ENCODE measurements around the gene DEFB123.

The DEFB123 gene

DNA sequence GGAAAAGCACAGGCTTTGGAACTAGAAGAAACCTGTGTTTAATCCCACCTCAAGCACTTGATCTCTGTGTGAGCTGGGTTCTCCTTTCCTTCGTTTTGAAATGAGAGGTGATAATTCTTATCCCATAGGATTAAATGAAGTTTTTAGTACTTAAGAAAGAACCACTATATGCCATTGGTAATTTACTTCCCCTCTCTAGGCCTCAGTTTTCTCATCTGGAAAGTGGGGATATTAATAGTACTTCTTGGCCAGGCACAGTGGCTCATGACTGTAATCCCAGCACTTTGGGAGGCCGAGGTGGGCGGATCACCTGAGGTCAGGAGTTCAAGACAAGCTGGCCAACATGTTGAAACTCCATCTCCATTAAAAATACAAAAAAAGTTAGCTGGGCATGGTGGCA, 48.7 kb downstream of the DEFB123 start:
- Histone ChIP-seq H3F3A (ENCODE audit: low read depth) (no peaks in the 10 kb centered on the region), H3K9me3 (ENCODE audit: insufficient read depth, low read depth, low read length) (no peaks in the 10 kb centered on the region), H3K79me2 (ENCODE audit: insufficient read depth, low read length) (no peaks in the 10 kb centered on the region), H3K9me2 (replicated peaks; ENCODE audit: low read depth, low read length) (no peaks in the 10 kb centered on the region), H3K9ac (ENCODE audit: low read depth, low read length, poor library complexity, severe bottlenecking) (no peak overlapping the region), H4K20me1 (ENCODE audit: insufficient read depth, low read length, poor library complexity, severe bottlenecking) (no peaks in the 10 kb centered on the region), H3K36me3 (ENCODE audit: insufficient read depth, low read length) (no peaks in the 10 kb centered on the region), H2AFZ (ENCODE audit: low read length) (no peak overlapping the region), H3K4me2 (ENCODE audit: low read depth, low read length, poor library complexity, severe bottlenecking) (no peak overlapping the region), H3K4me1 (ENCODE audit: insufficient read depth, low read length, poor library complexity, severe bottlenecking) (no peaks in the 10 kb centered on the region), H3K4me3 (ENCODE audit: low read length, poor library complexity, severe bottlenecking) (no peak overlapping the region), H3K27me3 (ENCODE audit: insufficient read depth, low read length, poor library complexity, severe bottlenecking) (no peaks in the 10 kb centered on the region)
- TF ChIP-seq, protein P1, sequence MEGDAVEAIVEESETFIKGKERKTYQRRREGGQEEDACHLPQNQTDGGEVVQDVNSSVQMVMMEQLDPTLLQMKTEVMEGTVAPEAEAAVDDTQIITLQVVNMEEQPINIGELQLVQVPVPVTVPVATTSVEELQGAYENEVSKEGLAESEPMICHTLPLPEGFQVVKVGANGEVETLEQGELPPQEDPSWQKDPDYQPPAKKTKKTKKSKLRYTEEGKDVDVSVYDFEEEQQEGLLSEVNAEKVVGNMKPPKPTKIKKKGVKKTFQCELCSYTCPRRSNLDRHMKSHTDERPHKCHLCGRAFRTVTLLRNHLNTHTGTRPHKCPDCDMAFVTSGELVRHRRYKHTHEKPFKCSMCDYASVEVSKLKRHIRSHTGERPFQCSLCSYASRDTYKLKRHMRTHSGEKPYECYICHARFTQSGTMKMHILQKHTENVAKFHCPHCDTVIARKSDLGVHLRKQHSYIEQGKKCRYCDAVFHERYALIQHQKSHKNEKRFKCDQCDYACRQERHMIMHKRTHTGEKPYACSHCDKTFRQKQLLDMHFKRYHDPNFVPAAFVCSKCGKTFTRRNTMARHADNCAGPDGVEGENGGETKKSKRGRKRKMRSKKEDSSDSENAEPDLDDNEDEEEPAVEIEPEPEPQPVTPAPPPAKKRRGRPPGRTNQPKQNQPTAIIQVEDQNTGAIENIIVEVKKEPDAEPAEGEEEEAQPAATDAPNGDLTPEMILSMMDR (conservative IDR thresholded peaks at IDR 0.05; ENCODE audit: low read length): no peak
- TF ChIP-seq EZH2phosphoT487 (IDR thresholded peaks at IDR 0.05; ENCODE audit: borderline replicate concordance): no peak

DNA sequence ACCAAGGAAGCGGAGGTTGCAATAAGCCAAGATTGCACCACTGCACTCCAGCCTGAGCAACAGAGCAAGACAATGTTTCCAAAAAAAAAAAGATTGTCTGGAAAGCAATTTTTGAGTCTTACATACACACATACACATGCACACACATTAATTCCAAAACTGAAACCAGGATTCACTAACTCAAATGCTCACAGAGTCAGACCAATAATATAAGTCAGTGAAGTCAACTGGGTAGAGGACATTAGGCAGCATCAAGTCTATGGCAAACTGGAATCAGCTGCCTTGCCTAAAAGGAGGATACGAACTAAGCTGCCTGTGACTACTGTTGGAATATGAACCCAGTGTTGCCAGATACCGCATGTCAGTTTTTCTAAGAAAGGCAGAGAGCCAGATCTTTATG, 50.3 kb downstream of the DEFB123 start:
- H2AFZ ChIP-seq (ENCODE audit: low read length): no peak overlapping the region
- TF ChIP-seq, protein P1 (conservative IDR thresholded peaks at IDR 0.05; ENCODE audit: low read length): no peak
- TF ChIP-seq EZH2phosphoT487 (IDR thresholded peaks at IDR 0.05; ENCODE audit: borderline replicate concordance): no peak
- no peaks in the 10 kb centered on the region for H4K20me1 ChIP-seq (ENCODE audit: insufficient read depth, low read length, poor library complexity, severe bottlenecking)
- H3K4me2 ChIP-seq (ENCODE audit: low read depth, low read length, poor library complexity, severe bottlenecking): no peak overlapping the region
- no peaks in the 10 kb centered on the region for H3K9me3 ChIP-seq (ENCODE audit: insufficient read depth, low read depth, low read length)
- no peak overlapping the region for H3K4me3 ChIP-seq (ENCODE audit: low read length, poor library complexity, severe bottlenecking)
- H3K4me1 ChIP-seq (ENCODE audit: insufficient read depth, low read length, poor library complexity, severe bottlenecking): no peaks in the 10 kb centered on the region
- H3K9ac ChIP-seq (ENCODE audit: low read depth, low read length, poor library complexity, severe bottlenecking): no peak overlapping the region
- H3K36me3 ChIP-seq (ENCODE audit: insufficient read depth, low read length): no peaks in the 10 kb centered on the region
- H3K9me2 ChIP-seq (replicated peaks; ENCODE audit: low read depth, low read length): no peaks in the 10 kb centered on the region
- H3K27me3 ChIP-seq (ENCODE audit: insufficient read depth, low read length, poor library complexity, severe bottlenecking): no peaks in the 10 kb centered on the region
- H3K79me2 ChIP-seq (ENCODE audit: insufficient read depth, low read length): no peaks in the 10 kb centered on the region
- no peaks in the 10 kb centered on the region for H3F3A ChIP-seq (ENCODE audit: low read depth)

DNA sequence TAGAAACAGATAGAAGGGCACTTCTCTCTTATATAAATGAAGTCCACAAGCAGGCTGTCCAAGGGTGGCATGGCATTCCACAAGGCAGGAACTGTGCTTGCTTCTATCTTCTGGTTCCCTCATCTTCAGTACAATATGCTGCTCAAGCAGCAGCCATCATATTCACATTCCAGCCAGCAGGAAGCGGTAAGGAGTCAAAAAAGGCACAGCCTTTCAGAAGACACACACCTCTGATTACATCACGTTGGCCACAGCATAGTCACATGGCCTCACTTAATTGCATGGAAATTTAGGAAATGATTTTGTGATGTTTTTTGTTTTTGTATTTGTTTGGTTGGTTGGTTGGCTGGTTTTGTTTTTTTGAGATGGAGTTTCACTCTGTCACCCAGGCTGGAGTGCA, 53.7 kb downstream of the DEFB123 start:
- Histone ChIP-seq H3K4me2 (ENCODE audit: low read depth, low read length, poor library complexity, severe bottlenecking) (no peak overlapping the region), H3F3A (ENCODE audit: low read depth) (no peaks in the 10 kb centered on the region), H3K9me3 (ENCODE audit: insufficient read depth, low read depth, low read length) (no peaks in the 10 kb centered on the region), H3K79me2 (ENCODE audit: insufficient read depth, low read length) (no peaks in the 10 kb centered on the region), H3K9ac (ENCODE audit: low read depth, low read length, poor library complexity, severe bottlenecking) (no peak overlapping the region), H2AFZ (ENCODE audit: low read length) (no peak overlapping the region), H3K36me3 (ENCODE audit: insufficient read depth, low read length) (no peaks in the 10 kb centered on the region), H3K4me1 (ENCODE audit: insufficient read depth, low read length, poor library complexity, severe bottlenecking) (no peaks in the 10 kb centered on the region), H3K27me3 (ENCODE audit: insufficient read depth, low read length, poor library complexity, severe bottlenecking) (no peaks in the 10 kb centered on the region), H3K9me2 (replicated peaks; ENCODE audit: low read depth, low read length) (no peaks in the 10 kb centered on the region), H3K4me3 (ENCODE audit: low read length, poor library complexity, severe bottlenecking) (no peak overlapping the region), H4K20me1 (ENCODE audit: insufficient read depth, low read length, poor library complexity, severe bottlenecking) (no peaks in the 10 kb centered on the region)
- TF ChIP-seq, protein P1 (conservative IDR thresholded peaks at IDR 0.05; ENCODE audit: low read length): peak; percentile 19; the same call in 1 of the 2 replicates
- no peak for TF ChIP-seq EZH2phosphoT487 (IDR thresholded peaks at IDR 0.05; ENCODE audit: borderline replicate concordance)
